GM23338 (cell line): Measurements from ENCODE around the gene ATF7IP2. TPM values are rescaled to one million over a fixed set of nuclear protein-coding genes. Genes with fewer than 3 reads are reported as not detected.

Source experiments
- ATAC-seq: fragments of 200-7000 bp; cut with Tn5 transposase; 3 replicates; pipeline ENCODE4 v1.9.1; 2020
- DNase-seq: peaks from one replicate; pipeline ENCODE4 v3.0.0-alpha.2; 2015; ENCODE audit warnings: low spot score
- H2AFZ ChIP-seq: fragments of 200-600 bp; sonication (generic); 2 replicates; pipeline ENCODE4 v1.8.0; 2016; ENCODE audit warnings: antibody characterized with exemption, mild to moderate bottlenecking, moderate library complexity
- H3F3A ChIP-seq: fragments of 200-600 bp; sonication (generic); replicated peaks from 2 replicates; pipeline ENCODE4 v1.8.0; 2017; ENCODE audit warnings: antibody characterized with exemption, mixed run types, low read depth
- H3K27ac ChIP-seq: fragments of 200-600 bp; sonication (generic); 2 replicates; pipeline ENCODE4 v1.6.1; 2016; ENCODE audit warnings: low read depth
- H3K27me3 ChIP-seq: fragments of 200-600 bp; sonication (generic); 2 replicates; pipeline ENCODE4 v1.8.0; 2016; ENCODE audit warnings: mild to moderate bottlenecking, mixed run types, moderate library complexity; ENCODE audit not compliant: insufficient read depth
- H3K36me3 ChIP-seq: fragments of 200-600 bp; sonication (generic); 2 replicates; pipeline ENCODE4 v1.8.0; 2016; ENCODE audit warnings: mild to moderate bottlenecking; ENCODE audit not compliant: insufficient read depth
- H3K4me1 ChIP-seq: fragments of 200-600 bp; sonication (generic); 2 replicates; pipeline ENCODE4 v1.8.0; 2016; ENCODE audit warnings: mild to moderate bottlenecking, moderate library complexity; ENCODE audit not compliant: insufficient read depth
- H3K4me2 ChIP-seq: fragments of 200-600 bp; sonication (generic); 2 replicates; pipeline ENCODE4 v1.7.1; 2017; ENCODE audit warnings: mixed run types
- H3K4me3 ChIP-seq: fragments of 200-600 bp; sonication (generic); 2 replicates; pipeline ENCODE4 v1.6.1; 2016; ENCODE audit warnings: mixed run types
- H3K79me2 ChIP-seq: fragments of 200-600 bp; sonication (generic); replicated peaks from 2 replicates; pipeline ENCODE4 v1.8.0; 2017; ENCODE audit warnings: mild to moderate bottlenecking; ENCODE audit not compliant: insufficient read depth
- H3K9me2 ChIP-seq: fragments of 200-600 bp; sonication (generic); 2 replicates; pipeline ENCODE4 v1.8.0; 2017; ENCODE audit not compliant: insufficient read depth
- H4K20me1 ChIP-seq: fragments of 200-600 bp; sonication (generic); replicated peaks from 2 replicates; pipeline ENCODE4 v1.8.0; 2017; ENCODE audit warnings: mild to moderate bottlenecking; ENCODE audit not compliant: insufficient read depth
- H3K27ac Mint-ChIP-seq: 2 replicates; pipeline ENCODE4 v1.8.0; 2020; ENCODE audit warnings: inconsistent platforms, mild to moderate bottlenecking, moderate library complexity, mixed read lengths
- H3K27me3 Mint-ChIP-seq: 3 replicates; pipeline ENCODE4 v1.8.0; 2022; ENCODE audit warnings: low read depth, mild to moderate bottlenecking, moderate library complexity, mixed read lengths, inconsistent platforms; ENCODE audit not compliant: insufficient read depth, poor library complexity
- H3K36me3 Mint-ChIP-seq: 3 replicates; pipeline ENCODE4 v1.8.0; 2021; ENCODE audit warnings: low read depth, mild to moderate bottlenecking, inconsistent platforms, moderate library complexity, mixed read lengths
- H3K4me1 Mint-ChIP-seq: 3 replicates; pipeline ENCODE4 v1.8.0; 2020; ENCODE audit warnings: mild to moderate bottlenecking, inconsistent platforms, mixed read lengths
- H3K4me3 Mint-ChIP-seq: 3 replicates; pipeline ENCODE4 v1.8.0; 2021; ENCODE audit warnings: moderate library complexity, mild to moderate bottlenecking, inconsistent platforms, mixed read lengths
- H3K9me3 Mint-ChIP-seq: 3 replicates; pipeline ENCODE4 v1.8.0; 2020; ENCODE audit warnings: moderate library complexity, mild to moderate bottlenecking, inconsistent platforms, mixed read lengths
- CREB1 ChIP-seq: fragments of 250-450 bp; sonication (Bioruptor Pico); IDR thresholded peaks from 2 replicates; pipeline ENCODE4 v1.5.0; 2020; ENCODE audit warnings: low read depth, mild to moderate bottlenecking, moderate library complexity
- CTCF ChIP-seq, 2 experiments: fragments of 200-600 bp in 1 of 2; sonication (generic) in 1 of 2; conservative IDR thresholded peaks; 2 replicates each; pipeline versions ENCODE4 v1.5.1 to v1.6.1; 2016 to 2017; ENCODE audit warnings: antibody characterized with exemption in 2 of 2, low read depth in 2 of 2, mild to moderate bottlenecking in 2 of 2, moderate library complexity in 1 of 2
- EZH2 ChIP-seq: fragments of 200-600 bp; sonication (generic); IDR thresholded peaks from one replicate; pipeline ENCODE4 v1.8.0; 2017; ENCODE audit warnings: antibody characterized with exemption, mild to moderate bottlenecking, low read depth; ENCODE audit not compliant: unreplicated experiment
- EZH2phosphoT487 ChIP-seq: fragments of 200-600 bp; sonication (generic); IDR thresholded peaks from one replicate; pipeline ENCODE4 v1.8.1; 2018; ENCODE audit warnings: antibody characterized with exemption; ENCODE audit not compliant: unreplicated experiment
- JUNB ChIP-seq: IDR thresholded peaks from one replicate; pipeline ENCODE4 v1.6.1; 2016; ENCODE audit warnings: antibody characterized with exemption; ENCODE audit not compliant: unreplicated experiment
- NANOG ChIP-seq: IDR thresholded peaks from 2 replicates; pipeline ENCODE4 v1.6.1; 2016; ENCODE audit warnings: antibody characterized with exemption, borderline replicate concordance
- POLR2AphosphoS5 ChIP-seq: IDR thresholded peaks from 2 replicates; pipeline ENCODE4 v1.6.1; 2016; ENCODE audit warnings: antibody characterized with exemption, low read depth
- REST ChIP-seq: IDR thresholded peaks from one replicate; pipeline ENCODE4 v1.6.1; 2018; ENCODE audit warnings: antibody characterized with exemption; ENCODE audit not compliant: unreplicated experiment
- STAT1 ChIP-seq: IDR thresholded peaks from one replicate; pipeline ENCODE4 v1.6.1; 2016; ENCODE audit warnings: antibody characterized with exemption; ENCODE audit not compliant: unreplicated experiment
- ZNF114 ChIP-seq: fragments of 250-450 bp; sonication (Bioruptor Pico); IDR thresholded peaks from 2 replicates; pipeline ENCODE4 v1.5.0; 2020; ENCODE audit warnings: mild to moderate bottlenecking, moderate library complexity
- ZNF331 ChIP-seq: fragments of 250-450 bp; sonication (Bioruptor Pico); IDR thresholded peaks from 2 replicates; pipeline ENCODE4 v1.5.0; 2020; ENCODE audit warnings: low read depth, mild to moderate bottlenecking, moderate library complexity
- ZNF462 ChIP-seq: fragments of 250-450 bp; sonication (Bioruptor Pico); IDR thresholded peaks from 2 replicates; pipeline ENCODE4 v1.5.0; 2020; ENCODE audit warnings: mild to moderate bottlenecking, moderate library complexity
- polyA plus RNA-seq: library from polyadenylated mRNA; unstranded; fragments of >200 nt; fragmentation: Nextera tagmentation; extraction: Ambion mirVana; gene quantifications from 2 replicates; pipeline ENCODE4 v1.2.1, GENCODE V29; 2016
- total RNA-seq: library from RNA; depleted of rRNA; stranded (reverse); fragments of >200 nt; shearing (Covaris generic); gene quantifications from 2 replicates; pipeline ENCODE4 v1.2.3, GENCODE V29; 2014
- TF ChIP-seq, protein P1 (sequence below): IDR thresholded peaks from 2 replicates; pipeline ENCODE4 v1.6.1; 2016; ENCODE audit warnings: antibody characterized with exemption

ATF7IP2 gene
- total and polyA plus RNA-seq, 2 experiments from 2014 or later: 27.9 to 55.7 TPM

- peaks cover 2% of the 10 kb centered on the region; the same call in 1 of the 2 replicates for H3K36me3 ChIP-seq
- Mint-ChIP-seq H3K4me3 (no peak overlapping the region), H3K27ac (no peak overlapping the region), H3K36me3 (peaks cover 39% of the 10 kb centered on the region), H3K27me3 (peaks cover 5% of the 10 kb centered on the region), H3K4me1 (no peaks in the 10 kb centered on the region), H3K9me3 (peaks cover 69% of the 10 kb centered on the region)
- DNase-seq (no peak), ATAC-seq (no peak)
- no peaks in the 10 kb centered on the region for H3K79me2 ChIP-seq
- H3K27ac ChIP-seq: no peak overlapping the region
- H3F3A ChIP-seq: no peaks in the 10 kb centered on the region
- TF ChIP-seq NANOG: no peak
- TF ChIP-seq EZH2: no peak
- no peak for TF ChIP-seq CTCF (conservative IDR thresholded peaks at IDR 0.05; ENCODE audit: low read depth in 2 of 2)
- no peak for TF ChIP-seq ZNF331
- TF ChIP-seq ZNF462 (CRISPR knock-in tag): no peak
- TF ChIP-seq REST: no peak
- TF ChIP-seq, protein P1, sequence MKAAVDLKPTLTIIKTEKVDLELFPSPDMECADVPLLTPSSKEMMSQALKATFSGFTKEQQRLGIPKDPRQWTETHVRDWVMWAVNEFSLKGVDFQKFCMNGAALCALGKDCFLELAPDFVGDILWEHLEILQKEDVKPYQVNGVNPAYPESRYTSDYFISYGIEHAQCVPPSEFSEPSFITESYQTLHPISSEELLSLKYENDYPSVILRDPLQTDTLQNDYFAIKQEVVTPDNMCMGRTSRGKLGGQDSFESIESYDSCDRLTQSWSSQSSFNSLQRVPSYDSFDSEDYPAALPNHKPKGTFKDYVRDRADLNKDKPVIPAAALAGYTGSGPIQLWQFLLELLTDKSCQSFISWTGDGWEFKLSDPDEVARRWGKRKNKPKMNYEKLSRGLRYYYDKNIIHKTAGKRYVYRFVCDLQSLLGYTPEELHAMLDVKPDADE: no peak
- no peak for TF ChIP-seq CREB1 (CRISPR knock-in tag)
- TF ChIP-seq JUNB: no peak
- no peak for TF ChIP-seq POLR2AphosphoS5
- no peak for TF ChIP-seq ZNF114 (CRISPR knock-in tag)
- no peak for TF ChIP-seq STAT1
- no peak for TF ChIP-seq EZH2phosphoT487
- H4K20me1 ChIP-seq: no peaks in the 10 kb centered on the region
- no peak overlapping the region for H3K4me2 ChIP-seq
- no peak overlapping the region for H2AFZ ChIP-seq
- no peaks in the 10 kb centered on the region for H3K4me1 ChIP-seq
- H3K4me3 ChIP-seq: no peak overlapping the region
- H3K27me3 ChIP-seq: no peaks in the 10 kb centered on the region
- H3K9me2 ChIP-seq: no peaks in the 10 kb centered on the region
These were observed 45.8 kb upstream of the ATF7IP2 start for GRCh38 chr16:10339777-10340732.
